Measurements from ENCODE around the gene S100A10. TPM values are rescaled to one million over a fixed set of nuclear protein-coding genes. Genes with fewer than 3 reads are reported as not detected.

S100A10 gene
- total RNA-seq, 1 experiment from 2014 or later = 160 TPM

DNA sequence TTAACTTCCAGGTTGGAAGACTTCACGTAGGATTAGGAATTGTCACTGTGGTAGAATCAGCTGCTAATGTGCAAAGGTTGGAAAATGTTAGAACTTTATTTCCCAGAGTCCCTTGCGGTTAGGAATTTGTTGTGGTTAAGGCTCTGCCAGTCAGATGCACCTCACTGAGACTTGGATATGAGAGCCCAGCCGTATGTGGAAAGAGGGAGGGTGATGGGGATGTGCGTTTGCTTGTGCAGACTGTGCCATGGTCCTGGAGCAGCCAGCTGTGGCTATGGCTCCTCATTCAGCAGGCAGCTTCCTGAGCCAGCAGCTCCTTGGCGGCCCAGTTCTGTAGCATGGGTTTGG, 12.5 kb downstream of the S100A10 start:
- no peak overlapping the region for H2AK5ac ChIP-seq (ENCODE audit: insufficient read length, low read length)
- H2BK15ac ChIP-seq (ENCODE audit: low read depth, low read length) = no peak overlapping the region
- no peaks in the 10 kb centered on the region for H3K23me2 ChIP-seq (ENCODE audit: insufficient read length, low read depth, low read length, poor library complexity, severe bottlenecking)
- no peaks in the 10 kb centered on the region for H4K20me1 ChIP-seq (ENCODE audit: control insufficient read depth, insufficient read depth, insufficient read length)
- no peaks in the 10 kb centered on the region for H3K27me3 ChIP-seq (ENCODE audit: insufficient read depth, low read length)
- H3K79me2 ChIP-seq (ENCODE audit: insufficient read depth, low read length) = no peaks in the 10 kb centered on the region
- H4K91ac ChIP-seq (ENCODE audit: insufficient read length, low read depth, low read length) = no peak overlapping the region
- H3K27me3 Mint-ChIP-seq (ENCODE audit: low read depth) = no peaks in the 10 kb centered on the region
- H3K4me2 ChIP-seq (ENCODE audit: insufficient read depth, insufficient read length, low read length) = no peak overlapping the region
- no peaks in the 10 kb centered on the region for H3K9me3 ChIP-seq (ENCODE audit: control insufficient read depth, low read depth, low read length)
- peaks cover 5% of the 10 kb centered on the region in 2 experiments; a peak in 3 of 4 replicates for H3K4me1 Mint-ChIP-seq
- no peak overlapping the region for H3K9ac ChIP-seq (ENCODE audit: extremely low read depth, insufficient read length, low read length)
- TF ChIP-seq, protein P1, sequence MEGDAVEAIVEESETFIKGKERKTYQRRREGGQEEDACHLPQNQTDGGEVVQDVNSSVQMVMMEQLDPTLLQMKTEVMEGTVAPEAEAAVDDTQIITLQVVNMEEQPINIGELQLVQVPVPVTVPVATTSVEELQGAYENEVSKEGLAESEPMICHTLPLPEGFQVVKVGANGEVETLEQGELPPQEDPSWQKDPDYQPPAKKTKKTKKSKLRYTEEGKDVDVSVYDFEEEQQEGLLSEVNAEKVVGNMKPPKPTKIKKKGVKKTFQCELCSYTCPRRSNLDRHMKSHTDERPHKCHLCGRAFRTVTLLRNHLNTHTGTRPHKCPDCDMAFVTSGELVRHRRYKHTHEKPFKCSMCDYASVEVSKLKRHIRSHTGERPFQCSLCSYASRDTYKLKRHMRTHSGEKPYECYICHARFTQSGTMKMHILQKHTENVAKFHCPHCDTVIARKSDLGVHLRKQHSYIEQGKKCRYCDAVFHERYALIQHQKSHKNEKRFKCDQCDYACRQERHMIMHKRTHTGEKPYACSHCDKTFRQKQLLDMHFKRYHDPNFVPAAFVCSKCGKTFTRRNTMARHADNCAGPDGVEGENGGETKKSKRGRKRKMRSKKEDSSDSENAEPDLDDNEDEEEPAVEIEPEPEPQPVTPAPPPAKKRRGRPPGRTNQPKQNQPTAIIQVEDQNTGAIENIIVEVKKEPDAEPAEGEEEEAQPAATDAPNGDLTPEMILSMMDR (conservative IDR thresholded peaks at IDR 0.05) = no peak
- H3K56ac ChIP-seq (ENCODE audit: insufficient read length, low read depth, low read length) = no peak overlapping the region
- H3K23ac ChIP-seq (ENCODE audit: insufficient read length, low read depth, low read length) = no peak overlapping the region
- no peak overlapping the region for H4K8ac ChIP-seq (replicated peaks; ENCODE audit: insufficient read length, low read depth, low read length)
- H3K4me3 Mint-ChIP-seq = no peak overlapping the region
- H3K14ac ChIP-seq (ENCODE audit: insufficient read depth, low read length) = no peak overlapping the region; the same call in 1 of the 2 replicates
- no peak overlapping the region for H3K4ac ChIP-seq (ENCODE audit: low read depth, low read length)
- H2BK120ac ChIP-seq (ENCODE audit: low read depth, low read length, poor library complexity, severe bottlenecking) = no peak overlapping the region
- H2BK12ac ChIP-seq (ENCODE audit: insufficient read length, low read depth, low read length) = no peak overlapping the region
- no peak overlapping the region for H3T11ph ChIP-seq (ENCODE audit: low read length)
- no peak overlapping the region for H3K18ac ChIP-seq (ENCODE audit: insufficient read length, low read depth, low read length)
- no CpG with 5 or more reads among the region's 5 CpGs for WGBS (ENCODE audit: extremely low coverage, insufficient read length, low lambda C conversion rate)
- no peak for DNase-seq
- no peak overlapping the region for H4K5ac ChIP-seq (ENCODE audit: insufficient read length, low read depth, low read length)
- peaks cover 0 to 46% (median 20%) of the 10 kb centered on the region in 3 experiments; a peak in 6 of 7 replicates for H3K36me3 Mint-ChIP-seq (ENCODE audit: insufficient read depth in 1 of 3, low read depth in 3 of 3)
- no peak overlapping the region for H2BK5ac ChIP-seq (ENCODE audit: insufficient read length, low read length)
- H3K27ac ChIP-seq (ENCODE audit: insufficient read length, low read depth, low read length) = no peak overlapping the region
- H3K9me3 Mint-ChIP-seq = no peaks in the 10 kb centered on the region
- no peak overlapping the region for H2BK20ac ChIP-seq (ENCODE audit: low read depth, low read length, poor library complexity, severe bottlenecking)
- H2AFZ ChIP-seq (ENCODE audit: low read length) = no peak overlapping the region
- H3K27ac Mint-ChIP-seq = peak overlapping the region in 2 of 3 experiments; percentile 5 to 21; a peak in 1 of 7 replicates
- H3K4me1 ChIP-seq (ENCODE audit: insufficient read depth, low read length) = no peaks in the 10 kb centered on the region
- H3K79me1 ChIP-seq (ENCODE audit: insufficient read depth, low read depth, low read length, poor library complexity, severe bottlenecking) = no peaks in the 10 kb centered on the region

Measured in H9 (cell line).